PC-9 (cell line): ENCODE measurements around the gene SLAIN2. TPM values are rescaled to one million over a fixed set of nuclear protein-coding genes. Genes with fewer than 3 reads are reported as not detected.

Experiments used
- BruUV-seq: library from RNA; stranded (reverse); fragments of 400-500 nt; replicated peaks from 2 replicates; lab custom pipeline; 2021; lab: Mats Ljungman, UMichigan
- CTCF ChIA-PET: fragments of 300-600 bp; sonication (Branson Sonifier 250); formaldehyde crosslinking; loops from one replicate; lab custom pipeline; 2022; ENCODE audit warnings: antibody characterized with exemption; lab: Charles Lee
- POLR2A ChIA-PET: fragments of 300-600 bp; sonication (Branson Sonifier 250); formaldehyde crosslinking; loops from one replicate; lab custom pipeline; 2022; ENCODE audit warnings: antibody characterized with exemption; ENCODE audit not compliant: unreplicated experiment; lab: Charles Lee
- DNase-seq, 2 experiments: peaks; one replicate each; pipeline versions ENCODE4 v3.0.0 to v3.0.0-alpha.2; 2015 to 2022; ENCODE audit warnings: mixed read lengths in 1 of 2
- H2AFZ ChIP-seq: fragments of 200-600 bp; sonication (generic); 2 replicates; pipeline ENCODE4 v1.8.1; 2017; ENCODE audit warnings: antibody characterized with exemption
- H3F3A ChIP-seq: fragments of 200-600 bp; sonication (generic); 2 replicates; pipeline ENCODE4 v1.8.1; 2017; ENCODE audit warnings: antibody characterized with exemption, mild to moderate bottlenecking, low read depth; ENCODE audit not compliant: insufficient read depth
- H3K27ac ChIP-seq: fragments of 200-600 bp; sonication (generic); 2 replicates; pipeline ENCODE4 v1.6.1; 2016; ENCODE audit warnings: mixed run types
- H3K27me3 ChIP-seq: fragments of 200-600 bp; sonication (generic); 2 replicates; pipeline ENCODE4 v1.6.1; 2016; ENCODE audit warnings: low read depth, mixed run types; ENCODE audit not compliant: insufficient read depth
- H3K36me3 ChIP-seq: fragments of 200-600 bp; sonication (generic); 2 replicates; pipeline ENCODE4 v1.6.1; 2016; ENCODE audit warnings: low read depth, mixed run types
- H3K4me1 ChIP-seq: fragments of 200-600 bp; sonication (generic); replicated peaks from 2 replicates; pipeline ENCODE4 v1.6.1; 2016; ENCODE audit warnings: mixed run types; ENCODE audit not compliant: insufficient read depth
- H3K4me2 ChIP-seq: fragments of 200-600 bp; sonication (generic); 2 replicates; pipeline ENCODE4 v1.6.1; 2017; ENCODE audit warnings: mixed run types
- H3K4me3 ChIP-seq: fragments of 200-600 bp; sonication (generic); 2 replicates; pipeline ENCODE4 v1.6.1; 2016; ENCODE audit warnings: mixed run types
- H3K79me2 ChIP-seq: fragments of 200-600 bp; sonication (generic); 2 replicates; pipeline ENCODE4 v1.6.1; 2017; ENCODE audit warnings: low read depth, mixed run types
- H3K9me2 ChIP-seq: fragments of 200-600 bp; sonication (generic); 2 replicates; pipeline ENCODE4 v1.8.1; 2017; ENCODE audit warnings: mild to moderate bottlenecking; ENCODE audit not compliant: insufficient read depth
- H3K9me3 ChIP-seq: fragments of 200-600 bp; sonication (generic); 2 replicates; pipeline ENCODE4 v1.8.1; 2016; ENCODE audit warnings: low read depth; ENCODE audit not compliant: insufficient read depth
- H4K20me1 ChIP-seq: fragments of 200-600 bp; sonication (generic); 2 replicates; pipeline ENCODE4 v1.8.1; 2017; ENCODE audit not compliant: insufficient read depth
- CTCF ChIP-seq: fragments of 200-600 bp; sonication (generic); conservative IDR thresholded peaks from 2 replicates; pipeline ENCODE4 v1.6.1; 2017; ENCODE audit warnings: mixed run types, antibody characterized with exemption, mild to moderate bottlenecking, moderate library complexity
- EZH2 ChIP-seq: fragments of 200-600 bp; sonication (generic); IDR thresholded peaks from 2 replicates; pipeline ENCODE4 v1.8.0; 2017; ENCODE audit warnings: antibody characterized with exemption, low read depth
- intact Hi-C: fragments of 100-400 bp; cut with micrococcal nuclease; formaldehyde crosslinking; loops from one replicate; pipeline ENCODE4 v1.10.0; 2022; ENCODE audit not compliant: unreplicated experiment
- total RNA-seq: library from RNA; stranded (reverse); gene quantifications from 2 replicates; pipeline ENCODE4 v1.2.3, GENCODE V29; 2021

SLAIN2 gene
- total RNA-seq, 1 experiment from 2014 or later, result 70.4 TPM

- no peak overlapping the region for H3K27ac ChIP-seq
- BruUV-seq, result no TSS peak
- H3K4me1 ChIP-seq, result peaks cover 23% of the 10 kb centered on the region
- H3F3A ChIP-seq, result peaks cover 20% of the 10 kb centered on the region; the same call in 1 of the 2 replicates
- ChIA-PET CTCF (no interaction called here), POLR2A (no interaction called here)
- H3K9me2 ChIP-seq, result no peaks in the 10 kb centered on the region
- TF ChIP-seq CTCF (no peak), EZH2 (no peak)
- no peaks in the 10 kb centered on the region for H3K36me3 ChIP-seq
- H3K27me3 ChIP-seq, result no peaks in the 10 kb centered on the region
- H3K9me3 ChIP-seq, result no peaks in the 10 kb centered on the region
- H4K20me1 ChIP-seq, result no peaks in the 10 kb centered on the region
- H2AFZ ChIP-seq, result no peak overlapping the region
- intact Hi-C loops, result no loop called here
- no peak overlapping the region for H3K4me2 ChIP-seq
- DNase-seq, result no peak
- peaks cover 35% of the 10 kb centered on the region for H3K79me2 ChIP-seq
- H3K4me3 ChIP-seq, result no peak overlapping the region
Measured at GRCh38 chr4:48372272-48372671, 30.9 kb downstream of the SLAIN2 start.

GRCh38 chr4:48375651-48376304, 34.4 kb downstream of the SLAIN2 start:
- peaks cover 9% of the 10 kb centered on the region; the same call in 1 of the 2 replicates for H3K36me3 ChIP-seq
- no peaks in the 10 kb centered on the region for H3K27me3 ChIP-seq
- intact Hi-C loops, result no loop called here
- TF ChIP-seq CTCF, result no peak
- no peak for TF ChIP-seq EZH2
- H3F3A ChIP-seq, result peaks cover 20% of the 10 kb centered on the region; the same call in 1 of the 2 replicates
- H3K9me3 ChIP-seq, result no peaks in the 10 kb centered on the region
- peak overlapping the region; percentile 59 for H3K27ac ChIP-seq
- no TSS peak for BruUV-seq
- no peaks in the 10 kb centered on the region; the same call in 1 of the 2 replicates for H4K20me1 ChIP-seq
- no peak overlapping the region for H2AFZ ChIP-seq
- H3K4me3 ChIP-seq, result no peak overlapping the region
- peaks cover 34% of the 10 kb centered on the region for H3K79me2 ChIP-seq
- POLR2A ChIA-PET, result interaction anchor here (0.9 kb wide), 1 partner anchor 33 kb away, joined by 4 read pairs; no protein-coding TSS in a partner anchor
- H3K4me2 ChIP-seq, result peak overlapping the region; percentile 30
- DNase-seq, result peak; percentile 55 to 84
- CTCF ChIA-PET, result interaction anchor here (0.6 kb wide), 1 partner anchor 34 kb away, joined by 12 read pairs; no protein-coding TSS in a partner anchor
- peaks cover 23% of the 10 kb centered on the region for H3K4me1 ChIP-seq
- H3K9me2 ChIP-seq, result no peaks in the 10 kb centered on the region

GRCh38 chr4:48379587-48380180, 38.4 kb downstream of the SLAIN2 start:
- TF ChIP-seq EZH2, result no peak
- no peak for TF ChIP-seq CTCF
- no peak overlapping the region for H3K27ac ChIP-seq
- DNase-seq, result no peak
- intact Hi-C loops, result loop anchor here (10.0 kb wide), 1 partner anchor 65 kb away; no protein-coding TSS in a partner anchor
- peaks cover 9% of the 10 kb centered on the region; the same call in 1 of the 2 replicates for H3K36me3 ChIP-seq
- H3F3A ChIP-seq, result peaks cover 21% of the 10 kb centered on the region
- POLR2A ChIA-PET, result no interaction called here
- no peaks in the 10 kb centered on the region for H3K9me3 ChIP-seq
- BruUV-seq, result no TSS peak
- H3K4me3 ChIP-seq, result no peak overlapping the region
- peaks cover 30% of the 10 kb centered on the region for H3K79me2 ChIP-seq
- H3K4me2 ChIP-seq, result no peak overlapping the region
- H3K27me3 ChIP-seq, result no peaks in the 10 kb centered on the region
- H2AFZ ChIP-seq, result no peak overlapping the region
- no peaks in the 10 kb centered on the region; the same call in none of the 2 replicates for H4K20me1 ChIP-seq
- peaks cover 18% of the 10 kb centered on the region for H3K4me1 ChIP-seq
- H3K9me2 ChIP-seq, result no peaks in the 10 kb centered on the region
- CTCF ChIA-PET, result no interaction called here
